Measurements from ENCODE around the gene PLA2G1B.

DNA sequence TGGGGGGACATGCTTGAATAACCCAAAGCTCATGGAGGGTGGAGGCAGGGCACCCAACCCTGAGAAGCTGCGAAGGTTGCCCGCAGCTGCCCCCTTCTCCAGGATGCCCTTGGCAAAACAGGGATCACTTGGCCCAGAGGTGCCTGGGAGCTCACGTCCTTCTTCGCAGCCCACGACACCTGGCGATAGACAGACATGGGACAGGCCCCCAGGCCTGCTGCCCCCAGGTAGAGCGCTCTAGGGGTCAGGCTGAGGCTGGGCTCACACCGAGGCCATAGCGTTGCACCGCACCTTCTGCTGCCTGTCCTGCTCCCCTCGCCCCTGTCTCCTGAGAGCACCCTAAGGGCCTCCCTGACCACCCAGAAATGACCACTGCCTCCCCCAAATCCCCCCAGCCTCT is 20.2 kb upstream of the PLA2G1B start:
- TF ChIP-seq EZH2 (optimal IDR thresholded peaks at IDR 0.05; ENCODE audit: low read depth, low read length) (no peak), CTCF (IDR thresholded peaks at IDR 0.05; ENCODE audit: low read length) (no peak)
